MM.1S (cell line): ENCODE results near the gene COL25A1.

Experiments
- DNase-seq: peaks from one replicate; pipeline ENCODE4 v3.0.0-alpha.2; 2015
- H2AFZ ChIP-seq: fragments of 300-600 bp; sonication (generic); 2 replicates; pipeline ENCODE4 v1.6.0; 2016; ENCODE audit warnings: antibody characterized with exemption, low read length
- H3F3A ChIP-seq: fragments of 300-600 bp; sonication (generic); 2 replicates; pipeline ENCODE4 v1.6.1; 2016; ENCODE audit warnings: mild to moderate bottlenecking, antibody characterized with exemption, low read length, moderate library complexity, mixed read lengths; ENCODE audit not compliant: insufficient read depth
- H3K27ac ChIP-seq: fragments of 300-600 bp; sonication (generic); 2 replicates; pipeline ENCODE4 v1.5.1; 2016; ENCODE audit warnings: mild to moderate bottlenecking, low read length
- H3K27me3 ChIP-seq: fragments of 300-600 bp; sonication (generic); replicated peaks from 2 replicates; pipeline ENCODE4 v1.6.0; 2016; ENCODE audit warnings: low read length; ENCODE audit not compliant: insufficient read depth
- H3K36me3 ChIP-seq: fragments of 300-600 bp; sonication (generic); replicated peaks from 2 replicates; pipeline ENCODE4 v1.6.1; 2016; ENCODE audit warnings: mild to moderate bottlenecking, low read length, mixed read lengths; ENCODE audit not compliant: insufficient read depth
- H3K4me1 ChIP-seq: fragments of 300-600 bp; sonication (generic); 2 replicates; pipeline ENCODE4 v1.6.1; 2016; ENCODE audit warnings: low read length, mixed read lengths
- H3K4me2 ChIP-seq: fragments of 300-600 bp; sonication (generic); 2 replicates; pipeline ENCODE4 v1.6.0; 2016; ENCODE audit warnings: low read depth, low read length
- H3K4me3 ChIP-seq: fragments of 300-600 bp; sonication (generic); 2 replicates; pipeline ENCODE4 v1.5.1; 2016; ENCODE audit warnings: low read length, mixed read lengths
- H3K79me2 ChIP-seq: fragments of 300-600 bp; sonication (generic); 2 replicates; pipeline ENCODE4 v1.6.1; 2016; ENCODE audit warnings: mixed run types, low read length, mixed read lengths
- H3K9ac ChIP-seq: fragments of 300-600 bp; sonication (generic); 2 replicates; pipeline ENCODE4 v1.6.1; 2016; ENCODE audit warnings: low read length, mixed read lengths
- H3K9me2 ChIP-seq: fragments of 300-600 bp; sonication (generic); replicated peaks from 2 replicates; pipeline ENCODE4 v1.6.1; 2016; ENCODE audit warnings: mild to moderate bottlenecking, low read length, mixed read lengths; ENCODE audit not compliant: insufficient read depth
- H3K9me3 ChIP-seq: fragments of 300-600 bp; sonication (generic); replicated peaks from 2 replicates; pipeline ENCODE4 v1.6.1; 2016; ENCODE audit warnings: mild to moderate bottlenecking, low read length, mixed read lengths; ENCODE audit not compliant: insufficient read depth
- H4K20me1 ChIP-seq: fragments of 300-600 bp; sonication (generic); 2 replicates; pipeline ENCODE4 v1.6.1; 2016; ENCODE audit warnings: mild to moderate bottlenecking, low read length, moderate library complexity, mixed read lengths; ENCODE audit not compliant: insufficient read depth
- CTCF ChIP-seq: fragments of 300-600 bp; sonication (generic); IDR thresholded peaks from 2 replicates; pipeline ENCODE4 v1.5.1; 2016; ENCODE audit warnings: antibody characterized with exemption, low read length, mixed read lengths
- EZH2 ChIP-seq: fragments of 300-600 bp; sonication (generic); optimal IDR thresholded peaks from 2 replicates; pipeline ENCODE3; 2017; ENCODE audit warnings: low read depth, mild to moderate bottlenecking, antibody characterized with exemption, low read length, mixed read lengths
- EZH2phosphoT487 ChIP-seq: fragments of 300-600 bp; sonication (generic); IDR thresholded peaks from 2 replicates; pipeline ENCODE4 v1.6.1; 2018; ENCODE audit warnings: antibody characterized with exemption, low read length

COL25A1 gene

GRCh38 chr4:109126856-109127255, 175.6 kb downstream of the COL25A1 start:
- no peaks in the 10 kb centered on the region for H3K9me3 ChIP-seq
- TF ChIP-seq EZH2 (no peak), EZH2phosphoT487 (no peak), CTCF (no peak)
- no peak overlapping the region for H3K4me2 ChIP-seq
- no peaks in the 10 kb centered on the region for H3K9me2 ChIP-seq
- H3F3A ChIP-seq: no peaks in the 10 kb centered on the region
- H3K36me3 ChIP-seq: no peaks in the 10 kb centered on the region
- H3K4me1 ChIP-seq: no peaks in the 10 kb centered on the region
- no peak overlapping the region for H3K4me3 ChIP-seq
- H3K9ac ChIP-seq: no peak overlapping the region
- no peaks in the 10 kb centered on the region for H4K20me1 ChIP-seq
- H2AFZ ChIP-seq: no peak overlapping the region
- no peaks in the 10 kb centered on the region for H3K79me2 ChIP-seq
- H3K27ac ChIP-seq: no peak overlapping the region
- no peaks in the 10 kb centered on the region for H3K27me3 ChIP-seq
- DNase-seq: no peak

GRCh38 chr4:109125084-109125483, 177.4 kb downstream of the COL25A1 start:
- H3K9ac ChIP-seq: no peak overlapping the region
- H3K27me3 ChIP-seq: no peaks in the 10 kb centered on the region
- no peaks in the 10 kb centered on the region for H3K36me3 ChIP-seq
- no peaks in the 10 kb centered on the region for H3K79me2 ChIP-seq
- no peaks in the 10 kb centered on the region for H4K20me1 ChIP-seq
- H3F3A ChIP-seq: no peaks in the 10 kb centered on the region
- no peak overlapping the region for H2AFZ ChIP-seq
- no peak overlapping the region for H3K27ac ChIP-seq
- H3K4me1 ChIP-seq: no peaks in the 10 kb centered on the region
- H3K9me2 ChIP-seq: no peaks in the 10 kb centered on the region
- H3K9me3 ChIP-seq: no peaks in the 10 kb centered on the region
- TF ChIP-seq EZH2 (no peak), CTCF (no peak), EZH2phosphoT487 (no peak)
- H3K4me3 ChIP-seq: no peak overlapping the region
- peak; percentile 23 for DNase-seq
- H3K4me2 ChIP-seq: no peak overlapping the region

DNA sequence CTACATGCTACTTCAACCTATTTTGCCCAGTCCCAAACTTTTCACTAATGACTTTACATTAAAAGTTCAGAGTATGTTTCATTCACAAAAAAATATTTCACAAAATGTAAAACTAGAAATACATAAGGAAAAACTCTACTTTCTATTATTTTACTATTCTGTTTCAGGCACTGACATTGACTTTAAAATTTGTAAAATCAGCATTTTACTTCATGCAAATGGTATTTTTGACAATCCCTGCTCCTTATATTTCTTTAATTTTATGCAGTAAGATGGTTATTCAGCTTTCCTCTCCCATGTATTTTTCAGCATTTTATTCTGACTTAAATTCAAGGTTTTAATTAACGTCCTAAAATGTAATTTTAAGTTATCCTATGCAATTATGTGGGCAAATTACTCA, 178.5 kb downstream of the COL25A1 start:
- no peaks in the 10 kb centered on the region for H3K9me2 ChIP-seq
- no peak overlapping the region for H3K9ac ChIP-seq
- no peak for DNase-seq
- no peak overlapping the region for H3K4me2 ChIP-seq
- H2AFZ ChIP-seq: no peak overlapping the region
- H3K4me1 ChIP-seq: no peaks in the 10 kb centered on the region
- no peaks in the 10 kb centered on the region for H3F3A ChIP-seq
- no peaks in the 10 kb centered on the region for H3K79me2 ChIP-seq
- no peaks in the 10 kb centered on the region for H3K9me3 ChIP-seq
- H4K20me1 ChIP-seq: no peaks in the 10 kb centered on the region
- H3K27ac ChIP-seq: no peak overlapping the region
- no peaks in the 10 kb centered on the region for H3K36me3 ChIP-seq
- H3K27me3 ChIP-seq: no peaks in the 10 kb centered on the region
- TF ChIP-seq EZH2: no peak
- no peak for TF ChIP-seq CTCF
- TF ChIP-seq EZH2phosphoT487: no peak
- H3K4me3 ChIP-seq: no peak overlapping the region

DNA sequence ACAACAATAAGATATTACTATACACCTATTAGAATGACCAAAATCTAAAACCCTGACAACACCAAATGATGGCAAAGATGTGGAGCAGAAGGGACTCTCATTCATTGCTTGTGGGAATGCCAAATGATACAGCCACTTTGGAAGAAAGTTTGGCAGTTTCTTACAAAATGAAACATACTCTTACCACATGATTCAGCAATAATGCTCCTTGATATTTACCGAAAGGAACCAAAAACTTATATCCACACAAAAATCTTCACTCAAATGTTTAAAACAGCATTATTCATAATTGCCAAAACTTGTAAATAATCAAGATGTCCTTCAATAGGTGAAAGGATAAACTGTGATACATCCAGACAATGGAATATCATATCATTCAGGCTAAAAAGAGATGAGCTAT, 180.9 kb downstream of the COL25A1 start:
- no peak for DNase-seq
- Histone ChIP-seq H3F3A (no peaks in the 10 kb centered on the region), H3K4me3 (no peak overlapping the region), H3K9me3 (no peaks in the 10 kb centered on the region), H3K9me2 (no peaks in the 10 kb centered on the region), H3K9ac (no peak overlapping the region), H3K27me3 (no peaks in the 10 kb centered on the region), H3K4me2 (no peak overlapping the region), H3K27ac (no peak overlapping the region), H3K79me2 (no peaks in the 10 kb centered on the region), H3K4me1 (no peaks in the 10 kb centered on the region), H3K36me3 (no peaks in the 10 kb centered on the region), H2AFZ (no peak overlapping the region), H4K20me1 (no peaks in the 10 kb centered on the region)
- TF ChIP-seq CTCF (no peak), EZH2phosphoT487 (no peak)
